Mesothelial cell of epicardium (in vitro differentiated cells): ENCODE data around the gene CLIC3. TPM values are rescaled to one million over a fixed set of nuclear protein-coding genes. Genes with fewer than 3 reads are reported as not detected.

Source experiments
- DNase-seq, 2 experiments: peaks; one replicate each; pipeline ENCODE4 v3.0.0; 2021; ENCODE audit warnings: low spot score in 2 of 2; ENCODE audit not compliant: unreplicated experiment in 2 of 2
- H3K27ac Mint-ChIP-seq: 2 replicates; pipeline ENCODE4 v1.8.0; 2021; ENCODE audit warnings: mixed read lengths
- H3K27me3 Mint-ChIP-seq: 2 replicates; pipeline ENCODE4 v1.8.0; 2021; ENCODE audit warnings: low read depth, mixed read lengths
- H3K36me3 Mint-ChIP-seq: 2 replicates; pipeline ENCODE4 v1.8.0; 2021; ENCODE audit warnings: mixed read lengths
- H3K4me1 Mint-ChIP-seq: 2 replicates; pipeline ENCODE4 v1.8.0; 2021; ENCODE audit warnings: mixed read lengths
- H3K4me3 Mint-ChIP-seq: 2 replicates; pipeline ENCODE4 v1.8.0; 2021; ENCODE audit warnings: mild to moderate bottlenecking, moderate library complexity, mixed read lengths
- H3K9me3 Mint-ChIP-seq: 2 replicates; pipeline ENCODE4 v1.8.0; 2021; ENCODE audit warnings: mixed read lengths
- CTCF ChIP-seq: fragments of 200-600 bp; sonication (generic); IDR thresholded peaks from one replicate; pipeline ENCODE4 v1.5.0; 2021; ENCODE audit warnings: antibody characterized with exemption; ENCODE audit not compliant: unreplicated experiment
- total RNA-seq: library from RNA; stranded (reverse); gene quantifications from 3 replicates; pipeline ENCODE4 v1.2.1, GENCODE V29; 2021

Gene CLIC3
- total RNA-seq, 1 donor from 2014 or later = 2.9 TPM

- H3K27me3 Mint-ChIP-seq = peaks cover 13% of the 10 kb centered on the region
- no peaks in the 10 kb centered on the region for H3K36me3 Mint-ChIP-seq
These were observed 17.4 kb downstream of the CLIC3 start for GRCh38 chr9:136978865-136979544.

GRCh38 chr9:136978073-136978864 is 18.1 kb downstream of the CLIC3 start:
- H3K36me3 Mint-ChIP-seq = no peaks in the 10 kb centered on the region
- TF ChIP-seq CTCF = no peak
- peak; percentile 68 to 75 for DNase-seq
- peak overlapping the region; percentile 63 for H3K4me3 Mint-ChIP-seq
- peaks cover 2% of the 10 kb centered on the region for H3K4me1 Mint-ChIP-seq
- H3K27ac Mint-ChIP-seq = no peak overlapping the region
- H3K9me3 Mint-ChIP-seq = no peaks in the 10 kb centered on the region
- H3K27me3 Mint-ChIP-seq = peaks cover 10% of the 10 kb centered on the region

More at GRCh38 chr9:136978865-136979544, 17.4 kb downstream of the CLIC3 start:
- DNase-seq = no peak
- no peak for TF ChIP-seq CTCF
- Mint-ChIP-seq H3K4me1 (peaks cover 2% of the 10 kb centered on the region), H3K27ac (no peak overlapping the region), H3K4me3 (no peak overlapping the region), H3K9me3 (no peaks in the 10 kb centered on the region)

- Mint-ChIP-seq H3K4me1 (peaks cover 2% of the 10 kb centered on the region), H3K27me3 (peaks cover 10% of the 10 kb centered on the region), H3K9me3 (no peaks in the 10 kb centered on the region), H3K4me3 (peak overlapping the region; percentile 63), H3K27ac (no peak overlapping the region), H3K36me3 (no peaks in the 10 kb centered on the region)
- TF ChIP-seq CTCF = no peak
- no peak for DNase-seq
These were observed 18.7 kb downstream of the CLIC3 start for GRCh38 chr9:136977649-136978072.

GRCh38 chr9:136977223-136977622 is 19.1 kb downstream of the CLIC3 start, which contains the start of gene PTGDS:
TSS of gene PTGDS (plus strand) at chr9:136977504. CDS start at chr9:136977579, 75 bp downstream.
- Mint-ChIP-seq H3K4me1 (peaks cover 2% of the 10 kb centered on the region), H3K27ac (no peak within 1 kb of the TSS), H3K4me3 (peak within 1 kb of the TSS; percentile 63), H3K9me3 (no peaks in the 10 kb centered on the region), H3K36me3 (no peaks in the 10 kb centered on the region), H3K27me3 (peaks cover 10% of the 10 kb centered on the region)
- no peak for DNase-seq
- no peak for TF ChIP-seq CTCF

- no peak for DNase-seq
- no peak overlapping the region for H3K4me3 Mint-ChIP-seq
- TF ChIP-seq CTCF = no peak
- no peak overlapping the region for H3K27ac Mint-ChIP-seq
- no peaks in the 10 kb centered on the region for H3K36me3 Mint-ChIP-seq
- H3K9me3 Mint-ChIP-seq = no peaks in the 10 kb centered on the region
- peaks cover 10% of the 10 kb centered on the region for H3K27me3 Mint-ChIP-seq
- H3K4me1 Mint-ChIP-seq = peaks cover 2% of the 10 kb centered on the region
These were observed 20.7 kb downstream of the CLIC3 start for GRCh38 chr9:136975644-136976043.
